ENCODE results near the gene KCNA3.

GRCh38 chr1:110635434-110635833 lies 39.3 kb downstream of the KCNA3 start:
- TF ChIP-seq GATA3 (IDR thresholded peaks at IDR 0.05; ENCODE audit: low read depth, low read length): no peak
- no peak for TF ChIP-seq GATA2 (IDR thresholded peaks at IDR 0.05; ENCODE audit: low read depth, low read length)

Data from SH-SY5Y (cell line).